ENCODE measurements around the gene TBX4. TPM values are rescaled to one million over a fixed set of nuclear protein-coding genes. Genes with fewer than 3 reads are reported as not detected.

Gene TBX4
- total RNA-seq, 1 experiment from 2014 or later, result not detected

- no peak overlapping the region for H2BK12ac ChIP-seq (ENCODE audit: insufficient read length, low read depth, low read length)
- H3K4me2 ChIP-seq (ENCODE audit: insufficient read depth, insufficient read length, low read length), result no peak overlapping the region
- peaks cover 2% of the 10 kb centered on the region for H4K20me1 ChIP-seq (ENCODE audit: control insufficient read depth, insufficient read depth, insufficient read length)
- H3K9me3 Mint-ChIP-seq, result no peaks in the 10 kb centered on the region; a peak in 2 of 5 replicates
- no peak overlapping the region for H4K8ac ChIP-seq (replicated peaks; ENCODE audit: insufficient read length, low read depth, low read length)
- no peak overlapping the region for H3K18ac ChIP-seq (ENCODE audit: insufficient read length, low read depth, low read length)
- no peak overlapping the region for H2AFZ ChIP-seq (ENCODE audit: low read length)
- no peak for TF ChIP-seq CTCF (conservative IDR thresholded peaks at IDR 0.05)
- no peak overlapping the region for H3K27ac Mint-ChIP-seq
- no peak overlapping the region for H4K5ac ChIP-seq (ENCODE audit: insufficient read length, low read depth, low read length)
- no peak overlapping the region for H2BK120ac ChIP-seq (ENCODE audit: low read depth, low read length, poor library complexity, severe bottlenecking)
- no peak overlapping the region for H2BK5ac ChIP-seq (ENCODE audit: insufficient read length, low read length)
- no peak overlapping the region for H3K23ac ChIP-seq (ENCODE audit: insufficient read length, low read depth, low read length)
- H3K27me3 ChIP-seq (ENCODE audit: insufficient read depth, low read length), result peaks cover 94% of the 10 kb centered on the region
- H3T11ph ChIP-seq (ENCODE audit: low read length), result no peak overlapping the region
- H3K23me2 ChIP-seq (ENCODE audit: insufficient read length, low read depth, low read length, poor library complexity, severe bottlenecking), result peaks cover 9% of the 10 kb centered on the region
- no peak overlapping the region for H4K91ac ChIP-seq (ENCODE audit: insufficient read length, low read depth, low read length)
- WGBS (ENCODE audit: extremely low coverage, insufficient read length, low lambda C conversion rate), result no CpG with 5 or more reads among the region's 1 CpG
- H3K79me1 ChIP-seq (ENCODE audit: insufficient read depth, low read depth, low read length, poor library complexity, severe bottlenecking), result no peaks in the 10 kb centered on the region
- H3K14ac ChIP-seq (ENCODE audit: insufficient read depth, low read length), result no peak overlapping the region
- no peaks in the 10 kb centered on the region for H3K79me2 ChIP-seq (ENCODE audit: insufficient read depth, low read length)
- no peak overlapping the region for H3K27ac ChIP-seq (ENCODE audit: insufficient read length, low read depth, low read length)
- DNase-seq, result no peak
- no peak overlapping the region for H2BK15ac ChIP-seq (ENCODE audit: low read depth, low read length)
- H2AK5ac ChIP-seq (ENCODE audit: insufficient read length, low read length), result no peak overlapping the region
- H3K4me3 Mint-ChIP-seq, result no peak overlapping the region
- no peak overlapping the region for H3K4ac ChIP-seq (ENCODE audit: low read depth, low read length)
- peaks cover 21 to 30% of the 10 kb centered on the region in 2 experiments for H3K4me1 Mint-ChIP-seq
- no peak overlapping the region for H3K56ac ChIP-seq (ENCODE audit: insufficient read length, low read depth, low read length)
- H3K9me3 ChIP-seq (ENCODE audit: control insufficient read depth, low read depth, low read length), result no peaks in the 10 kb centered on the region
- H3K4me1 ChIP-seq (ENCODE audit: insufficient read depth, low read length), result no peaks in the 10 kb centered on the region
- H3K27me3 Mint-ChIP-seq (ENCODE audit: low read depth), result peaks cover 97% of the 10 kb centered on the region
- H2BK20ac ChIP-seq (ENCODE audit: low read depth, low read length, poor library complexity, severe bottlenecking), result no peak overlapping the region
- no peaks in the 10 kb centered on the region for H3K36me3 Mint-ChIP-seq (ENCODE audit: insufficient read depth in 1 of 3, low read depth in 3 of 3)
- H3K9ac ChIP-seq (ENCODE audit: extremely low read depth, insufficient read length, low read length), result no peak overlapping the region
Measured at GRCh38 chr17:61406537-61406845, 45.7 kb upstream of the TBX4 start.

All from H9 (cell line).